HepG2 (cell line): ENCODE results near the gene KIAA1755. TPM values are rescaled to one million over a fixed set of nuclear protein-coding genes. Genes with fewer than 3 reads are reported as not detected.

Experiments
- AGO2 ChIP-seq: fragments of 200-400 bp; formaldehyde crosslinking; optimal IDR thresholded peaks from 2 replicates; pipeline ENCODE3; 2017; ENCODE audit warnings: mild to moderate bottlenecking, low read depth, low read length, moderate library complexity
- ARHGAP35 ChIP-seq: sonication (generic); formaldehyde crosslinking; IDR thresholded peaks from 2 replicates; pipeline ENCODE4 v1.9.0; 2022; ENCODE audit warnings: mild to moderate bottlenecking, inconsistent platforms, moderate library complexity, missing genetic modification reagents, borderline replicate concordance
- HDAC1 ChIP-seq: sonication (generic); formaldehyde crosslinking; IDR thresholded peaks from 2 replicates; pipeline ENCODE4 v1.5.1; 2020; ENCODE audit warnings: mild to moderate bottlenecking, missing genetic modification reagents
- HNF1A ChIP-seq, 2 experiments: sonication (generic) in 1 of 2; formaldehyde crosslinking in 1 of 2; IDR thresholded peaks; 2 replicates each; pipeline versions ENCODE4 v1.4.0 to v1.6.1; 2016 to 2020; ENCODE audit warnings: borderline replicate concordance in 1 of 2, low read depth in 1 of 2, mild to moderate bottlenecking in 1 of 2, missing genetic modification reagents in 1 of 2
- HNRNPH1 ChIP-seq: fragments of 200-400 bp; formaldehyde crosslinking; optimal IDR thresholded peaks from 2 replicates; pipeline ENCODE3; 2017; ENCODE audit warnings: mild to moderate bottlenecking, low read depth, low read length
- HOXA5 ChIP-seq: sonication (generic); formaldehyde crosslinking; IDR thresholded peaks from 2 replicates; pipeline ENCODE4 v1.4.0; 2020; ENCODE audit warnings: missing genetic modification reagents
- KDM2A ChIP-seq: sonication (generic); formaldehyde crosslinking; IDR thresholded peaks from 2 replicates; pipeline ENCODE4 v1.4.0; 2020; ENCODE audit warnings: low read depth, missing genetic modification reagents, borderline replicate concordance
- MBD4 ChIP-seq: IDR thresholded peaks from 2 replicates; pipeline ENCODE4 v1.6.1; 2012; ENCODE audit warnings: low read length, inconsistent platforms, borderline replicate concordance
- NR2F1 ChIP-seq, 2 experiments: fragments of 450-650 bp in 1 of 2; formaldehyde crosslinking in 1 of 2; IDR thresholded peaks; 2 replicates each; pipeline versions ENCODE4 v1.5.0 to v1.6.1; 2016 to 2020; ENCODE audit warnings: mild to moderate bottlenecking in 1 of 2, missing compliant biosample characterization in 1 of 2, missing genetic modification reagents in 1 of 2, moderate library complexity in 1 of 2
- RELA ChIP-seq: sonication (generic); formaldehyde crosslinking; IDR thresholded peaks from 2 replicates; pipeline ENCODE4 v1.4.0; 2020; ENCODE audit warnings: missing genetic modification reagents
- SNAPC2 ChIP-seq: sonication (generic); formaldehyde crosslinking; IDR thresholded peaks from 2 replicates; pipeline ENCODE4 v1.8.1; 2022; ENCODE audit warnings: mild to moderate bottlenecking, missing genetic modification reagents
- SOX5 ChIP-seq: IDR thresholded peaks from 2 replicates; pipeline ENCODE4 v1.6.1; 2016; ENCODE audit warnings: borderline replicate concordance
- SSRP1 ChIP-seq: IDR thresholded peaks from 2 replicates; pipeline ENCODE4 v1.6.1; 2016; ENCODE audit warnings: control low read depth
- TBL1XR1 ChIP-seq: fragments of 150-350 bp; IDR thresholded peaks from 2 replicates; pipeline ENCODE4 v1.6.1; 2014; ENCODE audit warnings: borderline replicate concordance, low read length; ENCODE audit not compliant: partially characterized antibody
- TFDP1 ChIP-seq: IDR thresholded peaks from 2 replicates; pipeline ENCODE4 v1.6.1; 2016; ENCODE audit warnings: missing compliant biosample characterization, missing genetic modification reagents, borderline replicate concordance
- TOPORS ChIP-seq: sonication (generic); formaldehyde crosslinking; IDR thresholded peaks from 2 replicates; pipeline ENCODE4 v1.8.0; 2023; ENCODE audit warnings: mild to moderate bottlenecking, missing genetic modification reagents
- TRIM24 ChIP-seq: sonication (generic); formaldehyde crosslinking; IDR thresholded peaks from 2 replicates; pipeline ENCODE4 v1.8.0; 2022; ENCODE audit warnings: mild to moderate bottlenecking, missing genetic modification reagents
- ZBTB2 ChIP-seq: sonication (generic); formaldehyde crosslinking; IDR thresholded peaks from 2 replicates; pipeline ENCODE4 v1.8.0; 2022; ENCODE audit warnings: low read depth, missing genetic modification reagents
- ZNF24 ChIP-seq: fragments of 450-650 bp; IDR thresholded peaks from 2 replicates; pipeline ENCODE4 v1.6.1; 2017; ENCODE audit warnings: antibody characterized with exemption, mild to moderate bottlenecking
- ZNF441 ChIP-seq: sonication (generic); formaldehyde crosslinking; IDR thresholded peaks from 2 replicates; pipeline ENCODE4 v1.7.0; 2021; ENCODE audit warnings: missing genetic modification reagents, borderline replicate concordance
- ZNF614 ChIP-seq: IDR thresholded peaks from 2 replicates; pipeline ENCODE4 v1.6.1; 2018; ENCODE audit warnings: missing biosample characterization, missing genetic modification reagents, inconsistent platforms, borderline replicate concordance
- ZNF746 ChIP-seq: sonication (generic); formaldehyde crosslinking; IDR thresholded peaks from 2 replicates; pipeline ENCODE4 v1.8.0; 2022; ENCODE audit warnings: mild to moderate bottlenecking, missing genetic modification reagents
- ZNF768 ChIP-seq: sonication (generic); formaldehyde crosslinking; IDR thresholded peaks from 2 replicates; pipeline ENCODE4 v1.4.0; 2020; ENCODE audit warnings: missing genetic modification reagents
- polyA plus RNA-seq, 8 experiments: library from polyadenylated mRNA; depleted of rRNA in 3 of 8; stranded (reverse) in 7 of 8; unstranded in 1 of 8; fragments of >200 nt; fragmentation: Illumina TruSeq in 4 of 8; extraction: Trizol in 4 of 8; gene quantifications; 2 replicates each; pipeline versions ENCODE4 v1.2.1 to v1.2.3, GENCODE V29; 2011 to 2016; ENCODE audit warnings: low read depth in 4 of 8, missing spikeins in 1 of 8, mixed read lengths in 1 of 8; ENCODE audit not compliant: insufficient read depth in 1 of 8
- total RNA-seq, 5 experiments: library from RNA; depleted of rRNA; stranded (reverse); fragments of >200 nt; fragmentation: Illumina TruSeq; extraction: Trizol; gene quantifications; 2 replicates each; pipeline ENCODE4 v1.2.3, GENCODE V29; 2016; ENCODE audit warnings: low read depth in 1 of 5

KIAA1755 gene
- total and polyA plus RNA-seq, 2 of the 13 experiments (the other 11 are each of a cell fraction or from before 2014, with no cell fraction given) = 0.04 TPM; not detected in 1

- TF ChIP-seq HNRNPH1 (no peak), ARHGAP35 (CRISPR knock-in tag) (peak; percentile 88; the same call in 1 of the 2 replicates), ZNF746 (CRISPR knock-in tag) (no peak), SOX5 (peak; percentile 76), KDM2A (CRISPR knock-in tag) (peak; percentile 91), RELA (CRISPR knock-in tag) (peak; percentile 95), ZNF441 (CRISPR knock-in tag) (no peak), HNF1A (IDR thresholded peaks at IDR 0.05; ENCODE audit: low read depth) (no peak), HNF1A (CRISPR knock-in tag; IDR thresholded peaks at IDR 0.05; ENCODE audit: borderline replicate concordance) (peak; percentile 73; the same call in 1 of the 2 replicates), TRIM24 (no peak), TFDP1 (CRISPR knock-in tag) (peak; percentile 60; the same call in 1 of the 2 replicates), MBD4 (no peak), HDAC1 (peak; percentile 78; the same call in 1 of the 2 replicates), HOXA5 (peak; percentile 70), ZNF614 (peak; percentile 86; the same call in 1 of the 2 replicates), TOPORS (CRISPR knock-in tag) (0 out of 2 replicates have a peak, but pooled peaks have one; percentile 46), NR2F1 (CRISPR knock-in tag; IDR thresholded peaks at IDR 0.05) (peak in 1 of 2 experiments; percentile 30; a peak in 1 of 4 replicates), TBL1XR1 (peak; percentile 34), ZBTB2 (CRISPR knock-in tag) (peak; percentile 31; the same call in 1 of the 2 replicates), AGO2 (no peak), ZNF24 (0 out of 2 replicates have a peak, but pooled peaks have one; percentile 38), ZNF768 (CRISPR knock-in tag) (peak; percentile 80), SSRP1 (CRISPR knock-in tag) (no peak), SNAPC2 (0 out of 2 replicates have a peak, but pooled peaks have one; percentile 25)
These were observed 95.2 kb downstream of the KIAA1755 start, which contains the start of gene TGM2 (continued) for GRCh38 chr20:38165089-38165965.
